ENCODE results near the gene AFF2.

Gene AFF2

GRCh38 chrX:148643460-148643859, 143.0 kb downstream of the AFF2 start:
- Histone ChIP-seq H3K79me2 (no peaks in the 10 kb centered on the region), H3K9ac (no peak overlapping the region), H3K9me3 (ENCODE audit: control insufficient read depth, low read length) (no peaks in the 10 kb centered on the region), H3K4me1 (no peaks in the 10 kb centered on the region), H3K27me3 (ENCODE audit: control insufficient read depth, insufficient read depth, low read length) (no peaks in the 10 kb centered on the region), H3K27ac (no peak overlapping the region), H3K36me3 (ENCODE audit: control insufficient read depth, insufficient read depth, low read length) (no peaks in the 10 kb centered on the region), H3K4me3 (ENCODE audit: low read depth, low read length) (no peak overlapping the region), H2AFZ (no peak overlapping the region), H3K4me2 (ENCODE audit: low read length) (no peak overlapping the region)
- no peak for TF ChIP-seq CTCF (IDR thresholded peaks at IDR 0.05)

GRCh38 chrX:148647651-148648050, 147.2 kb downstream of the AFF2 start:
- H3K4me2 ChIP-seq (ENCODE audit: low read length): no peak overlapping the region
- H3K36me3 ChIP-seq (ENCODE audit: control insufficient read depth, insufficient read depth, low read length): no peaks in the 10 kb centered on the region
- no peaks in the 10 kb centered on the region for H3K27me3 ChIP-seq (ENCODE audit: control insufficient read depth, insufficient read depth, low read length)
- H3K9ac ChIP-seq: no peak overlapping the region
- no peaks in the 10 kb centered on the region for H3K4me1 ChIP-seq
- no peak overlapping the region for H3K27ac ChIP-seq
- no peaks in the 10 kb centered on the region for H3K9me3 ChIP-seq (ENCODE audit: control insufficient read depth, low read length)
- no peak overlapping the region for H3K4me3 ChIP-seq (ENCODE audit: low read depth, low read length)
- no peak overlapping the region for H2AFZ ChIP-seq
- H3K79me2 ChIP-seq: no peaks in the 10 kb centered on the region
- no peak for TF ChIP-seq CTCF (IDR thresholded peaks at IDR 0.05)

GRCh38 chrX:148649145-148649795, 148.9 kb downstream of the AFF2 start:
- no peak overlapping the region for H3K9ac ChIP-seq
- H3K79me2 ChIP-seq: no peaks in the 10 kb centered on the region
- no peak overlapping the region for H3K4me3 ChIP-seq (ENCODE audit: low read depth, low read length)
- H3K4me1 ChIP-seq: no peaks in the 10 kb centered on the region
- no peaks in the 10 kb centered on the region for H3K36me3 ChIP-seq (ENCODE audit: control insufficient read depth, insufficient read depth, low read length)
- no peak overlapping the region for H2AFZ ChIP-seq
- no peaks in the 10 kb centered on the region for H3K27me3 ChIP-seq (ENCODE audit: control insufficient read depth, insufficient read depth, low read length)
- no peak overlapping the region for H3K4me2 ChIP-seq (ENCODE audit: low read length)
- H3K9me3 ChIP-seq (ENCODE audit: control insufficient read depth, low read length): no peaks in the 10 kb centered on the region
- H3K27ac ChIP-seq: no peak overlapping the region
- no peak for TF ChIP-seq CTCF (IDR thresholded peaks at IDR 0.05)

GRCh38 chrX:148658115-148658730, 157.8 kb downstream of the AFF2 start:
- Histone ChIP-seq H3K9me3 (ENCODE audit: control insufficient read depth, low read length) (no peaks in the 10 kb centered on the region), H3K27ac (no peak overlapping the region), H3K36me3 (ENCODE audit: control insufficient read depth, insufficient read depth, low read length) (no peaks in the 10 kb centered on the region), H3K9ac (no peak overlapping the region), H3K4me2 (ENCODE audit: low read length) (no peak overlapping the region), H3K27me3 (ENCODE audit: control insufficient read depth, insufficient read depth, low read length) (no peaks in the 10 kb centered on the region), H3K4me3 (ENCODE audit: low read depth, low read length) (no peak overlapping the region), H3K79me2 (no peaks in the 10 kb centered on the region), H2AFZ (no peak overlapping the region), H3K4me1 (no peaks in the 10 kb centered on the region)
- no peak for TF ChIP-seq CTCF (IDR thresholded peaks at IDR 0.05)

- no peak overlapping the region for H3K27ac ChIP-seq
- H3K4me3 ChIP-seq (ENCODE audit: low read depth, low read length): no peak overlapping the region
- H2AFZ ChIP-seq: no peak overlapping the region
- no peak overlapping the region for H3K9ac ChIP-seq
- H3K4me1 ChIP-seq: no peaks in the 10 kb centered on the region
- no peak overlapping the region for H3K4me2 ChIP-seq (ENCODE audit: low read length)
- H3K27me3 ChIP-seq (ENCODE audit: control insufficient read depth, insufficient read depth, low read length): no peaks in the 10 kb centered on the region
- no peaks in the 10 kb centered on the region for H3K79me2 ChIP-seq
- H3K36me3 ChIP-seq (ENCODE audit: control insufficient read depth, insufficient read depth, low read length): no peaks in the 10 kb centered on the region
- no peaks in the 10 kb centered on the region for H3K9me3 ChIP-seq (ENCODE audit: control insufficient read depth, low read length)
- no peak for TF ChIP-seq CTCF (IDR thresholded peaks at IDR 0.05)
Observed at GRCh38 chrX:148659481-148659880, 159.1 kb downstream of the AFF2 start.
